Stimulated activated naive CD4-positive, alpha-beta T cell (primary cell): ENCODE results near the gene KCNJ15.

Experiments used
- DNase-seq, 6 experiments: peaks; one replicate each; lab custom pipeline; 2025; lab: John Stamatoyannopoulos, UW

Gene KCNJ15

DNA sequence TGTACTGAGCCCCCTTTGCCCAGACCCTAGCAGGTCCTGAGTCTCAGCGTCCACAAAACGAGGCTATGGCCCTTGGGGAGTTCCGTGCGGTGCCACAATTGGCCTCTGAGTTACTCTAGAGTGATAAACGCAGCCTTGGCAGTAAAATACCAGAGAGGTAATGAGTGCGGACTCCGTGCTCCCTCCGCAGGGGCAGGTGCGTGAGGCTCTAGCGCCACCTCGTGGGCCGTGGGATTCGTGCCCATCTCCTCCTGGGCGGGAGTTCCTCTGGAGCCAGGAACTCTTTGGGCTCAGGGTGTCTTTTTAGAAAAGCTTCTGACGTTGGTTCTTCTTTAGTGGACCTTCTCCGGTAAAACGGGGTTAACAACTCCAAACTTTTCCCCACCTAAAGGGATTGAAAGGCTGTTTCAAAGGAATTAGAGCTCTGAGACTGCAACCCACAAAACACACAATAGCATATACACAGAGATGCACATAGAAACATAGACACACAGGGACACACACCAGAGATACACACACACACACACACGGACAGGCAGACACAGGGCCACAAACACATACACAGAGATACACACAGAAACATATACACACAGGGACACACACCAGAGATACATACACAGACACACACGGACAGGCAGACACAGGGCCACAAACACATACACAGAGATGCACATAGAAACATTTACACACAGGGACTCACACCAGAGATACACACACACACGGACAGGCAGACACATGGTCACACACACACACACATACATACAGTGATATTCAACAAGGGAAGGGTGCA lies 99.4 kb downstream of the KCNJ15 start:
- peak; percentile 31 to 77 (median 60) for DNase-seq
